OCI-LY7 (cell line): ENCODE measurements around the gene SLC6A17. TPM values are rescaled to one million over a fixed set of nuclear protein-coding genes. Genes with fewer than 3 reads are reported as not detected.

Source experiments
- BruUV-seq: library from RNA; stranded (reverse); fragments of 400-500 nt; replicated peaks from 2 replicates; lab custom pipeline; 2021; lab: Mats Ljungman, UMichigan
- CTCF ChIA-PET: fragments of 300-600 bp; sonication (Branson Sonifier 250); formaldehyde crosslinking; loops from one replicate; lab custom pipeline; 2022; ENCODE audit warnings: antibody characterized with exemption; ENCODE audit not compliant: unreplicated experiment; lab: Charles Lee
- POLR2A ChIA-PET: fragments of 300-600 bp; sonication (Branson Sonifier 250); formaldehyde crosslinking; loops from one replicate; lab custom pipeline; 2022; ENCODE audit warnings: antibody characterized with exemption; lab: Charles Lee
- DNase-seq: peaks from one replicate; pipeline ENCODE4 v3.0.0-alpha.2; 2015; ENCODE audit warnings: low spot score
- H2AFZ ChIP-seq: fragments of 200-600 bp; sonication (generic), shearing (Covaris generic); 2 replicates; pipeline ENCODE4 v1.6.1; 2014; ENCODE audit warnings: mild to moderate bottlenecking, antibody characterized with exemption, low read length, moderate library complexity
- H3K27ac ChIP-seq: fragments of 200-600 bp; sonication (generic); 2 replicates; pipeline ENCODE4 v1.5.1; 2014; ENCODE audit warnings: mixed run types, low read depth, mild to moderate bottlenecking, moderate library complexity, low read length, inconsistent platforms; ENCODE audit not compliant: poor library complexity, severe bottlenecking
- H3K36me3 ChIP-seq: fragments of 200-600 bp; sonication (generic); 2 replicates; pipeline ENCODE4 v1.6.1; 2014; ENCODE audit warnings: mild to moderate bottlenecking, antibody characterized with exemption, low read length, moderate library complexity, mixed read lengths; ENCODE audit not compliant: insufficient read depth
- H3K4me1 ChIP-seq: fragments of 200-600 bp; sonication (generic); 2 replicates; pipeline ENCODE4 v1.5.1; 2014; ENCODE audit warnings: mild to moderate bottlenecking, low read length; ENCODE audit not compliant: insufficient read depth, poor library complexity, severe bottlenecking
- H3K4me2 ChIP-seq: fragments of 200-600 bp; sonication (generic); 2 replicates; pipeline ENCODE4 v1.6.1; 2014; ENCODE audit warnings: mild to moderate bottlenecking, low read length
- H3K4me3 ChIP-seq: fragments of 200-600 bp; sonication (generic); 2 replicates; pipeline ENCODE4 v1.5.1; 2014; ENCODE audit warnings: mild to moderate bottlenecking, low read depth, low read length; ENCODE audit not compliant: poor library complexity, severe bottlenecking
- H3K79me2 ChIP-seq: fragments of 200-600 bp; sonication (generic); 2 replicates; pipeline ENCODE4 v1.6.1; 2016; ENCODE audit warnings: low read depth, mild to moderate bottlenecking, low read length, moderate library complexity, mixed read lengths; ENCODE audit not compliant: insufficient read depth
- H3K9me2 ChIP-seq: fragments of 200-600 bp; sonication (generic); 2 replicates; pipeline ENCODE4 v1.6.1; 2016; ENCODE audit warnings: mild to moderate bottlenecking, low read length, mixed read lengths; ENCODE audit not compliant: insufficient read depth
- H3K9me3 ChIP-seq: fragments of 200-600 bp; sonication (generic); 2 replicates; pipeline ENCODE4 v1.6.1; 2014; ENCODE audit warnings: mild to moderate bottlenecking, mixed run types, low read length, mixed read lengths
- H4K20me1 ChIP-seq: fragments of 200-600 bp; sonication (generic); 2 replicates; pipeline ENCODE4 v1.6.1; 2014; ENCODE audit warnings: mild to moderate bottlenecking, antibody characterized with exemption, low read length, moderate library complexity, mixed read lengths; ENCODE audit not compliant: insufficient read depth
- CTCF ChIP-seq: fragments of 200-600 bp; sonication (generic); conservative IDR thresholded peaks from 2 replicates; pipeline ENCODE4 v1.5.1; 2014; ENCODE audit warnings: mild to moderate bottlenecking, antibody characterized with exemption, low read length, moderate library complexity, mixed read lengths
- EZH2phosphoT487 ChIP-seq: fragments of 200-600 bp; sonication (generic); IDR thresholded peaks from 2 replicates; pipeline ENCODE4 v1.6.1; 2018; ENCODE audit warnings: low read depth, borderline replicate concordance, mild to moderate bottlenecking, mixed run types, antibody characterized with exemption, low read length, moderate library complexity, mixed read lengths
- intact Hi-C: fragments of 100-400 bp; cut with micrococcal nuclease; formaldehyde crosslinking; loops from one replicate; pipeline ENCODE4 v1.10.0; 2022; ENCODE audit not compliant: unreplicated experiment
- total RNA-seq, 2 experiments: library from RNA; depleted of rRNA in 1 of 2; stranded (reverse); fragments of >200 nt in 1 of 2; shearing (Covaris generic) in 1 of 2; gene quantifications; 2 replicates each; pipeline ENCODE4 v1.2.3, GENCODE V29; 2014 to 2022

Gene SLC6A17
- total RNA-seq, 2 experiments from 2014 or later: not detected

- intact Hi-C loops: no loop called here
- Histone ChIP-seq H3K9me2 (no peaks in the 10 kb centered on the region), H3K4me3 (no peak overlapping the region), H2AFZ (no peak overlapping the region), H3K36me3 (no peaks in the 10 kb centered on the region), H3K4me2 (no peak overlapping the region), H3K79me2 (no peaks in the 10 kb centered on the region), H3K4me1 (peaks cover 4% of the 10 kb centered on the region), H3K27ac (no peak overlapping the region), H4K20me1 (no peaks in the 10 kb centered on the region), H3K9me3 (no peaks in the 10 kb centered on the region)
- ChIA-PET CTCF (no interaction called here), POLR2A (no interaction called here)
- TF ChIP-seq EZH2phosphoT487 (no peak), CTCF (no peak)
- DNase-seq: no peak
- no TSS peak for BruUV-seq
Measured at GRCh38 chr1:110235181-110235833, 85.0 kb downstream of the SLC6A17 start.

GRCh38 chr1:110235834-110236682 lies 85.8 kb downstream of the SLC6A17 start:
- TF ChIP-seq EZH2phosphoT487: no peak
- no peak for TF ChIP-seq CTCF
- Histone ChIP-seq H3K79me2 (no peaks in the 10 kb centered on the region), H3K9me2 (no peaks in the 10 kb centered on the region), H3K27ac (no peak overlapping the region), H4K20me1 (no peaks in the 10 kb centered on the region), H3K36me3 (no peaks in the 10 kb centered on the region), H3K4me1 (peaks cover 4% of the 10 kb centered on the region), H2AFZ (no peak overlapping the region), H3K4me2 (no peak overlapping the region), H3K9me3 (no peaks in the 10 kb centered on the region), H3K4me3 (no peak overlapping the region)
- POLR2A ChIA-PET: no interaction called here
- intact Hi-C loops: no loop called here
- BruUV-seq: no TSS peak
- DNase-seq: no peak
- CTCF ChIA-PET: no interaction called here
